Uterus (tissue), 4 donors: ENCODE data around the gene HPGD. TPM values are rescaled to one million over a fixed set of nuclear protein-coding genes. Genes with fewer than 3 reads are reported as not detected.

ENCODE experiments used
- total RNA-seq, 4 donors: library from RNA; depleted of rRNA in 3 of 4; stranded (reverse); fragments of >200 nt in 3 of 4; gene quantifications; one replicate each; pipeline versions ENCODE4 v1.1.0 to v1.2.4, GENCODE V29; 2014 to 2023
- donor health status: DM: yes; HTN: yes; CAD: no.

HPGD gene
- total RNA-seq, 4 donors from 2014 or later: 47.4 to 190 (median 125) TPM

Other genes starting within 250 kb of the HPGD start
- gene FBXO8, start 238.8 kb downstream of the HPGD start, total RNA-seq: 10 to 100 TPM; 14.3 to 61.9 (median 37.2) TPM
- gene CEP44, start 238.6 kb downstream of the HPGD start, total RNA-seq: 10 to 100 TPM in 3 of 4 donors, 1 to 10 TPM in 1; 5.9 to 43.4 (median 22.2) TPM